Measurements from ENCODE around the gene BZW2. TPM values are rescaled to one million over a fixed set of nuclear protein-coding genes. Genes with fewer than 3 reads are reported as not detected.

The BZW2 gene
- total and polyA plus RNA-seq, 2 donors (not counting 1 experiment from before 2014, with no cell fraction given), result 18.4 to 20.6 TPM

- no CpG with 5 or more reads among the region's 2 CpGs for WGBS (ENCODE audit: insufficient coverage)
- H3K27me3 Mint-ChIP-seq, result no peaks in the 10 kb centered on the region
- TF ChIP-seq EZH2 (IDR thresholded peaks at IDR 0.05; ENCODE audit: borderline replicate concordance, insufficient read depth, low read depth, low read length, poor library complexity, severe bottlenecking) (no peak), CTCF (IDR thresholded peaks at IDR 0.05) (no peak)
- ATAC-seq (ENCODE audit: low read depth) (no peak), DNase-seq (no peak)
- H2AFZ ChIP-seq (ENCODE audit: insufficient read depth, low read depth, low read length, poor library complexity, severe bottlenecking), result no peak overlapping the region
- no peak overlapping the region for H3K4me2 ChIP-seq (replicated peaks; ENCODE audit: low read depth, low read length, poor library complexity, severe bottlenecking)
- H3K4me3 Mint-ChIP-seq, result no peak overlapping the region
- H3K27me3 ChIP-seq (replicated peaks in 1 of 4; ENCODE audit: control extremely low read depth in 1 of 4, control insufficient read depth in 3 of 4, insufficient read depth in 4 of 4, low read length in 3 of 4), result no peaks in the 10 kb centered on the region
- ChIA-PET POLR2A (no interaction called here), CTCF (no interaction called here)
- H3K9ac ChIP-seq (ENCODE audit: low read length), result no peak overlapping the region
- no peaks in the 10 kb centered on the region for H3K9me3 Mint-ChIP-seq (ENCODE audit: insufficient read depth)
- no peaks in the 10 kb centered on the region for H3K36me3 ChIP-seq (replicated peaks in 1 of 2; ENCODE audit: control extremely low read depth in 1 of 2, control insufficient read depth in 1 of 2, extremely low read depth in 1 of 2, insufficient read depth in 2 of 2, low read length in 1 of 2)
- H3K4me3 ChIP-seq (ENCODE audit: control extremely low read depth in 1 of 5, extremely low read depth in 1 of 5, insufficient read depth in 1 of 5, low read depth in 2 of 5, low read length in 4 of 5), result no peak overlapping the region
- H3K79me2 ChIP-seq (ENCODE audit: control insufficient read depth, insufficient read depth, low read length), result no peaks in the 10 kb centered on the region
- no peaks in the 10 kb centered on the region for H3K9me3 ChIP-seq (ENCODE audit: control extremely low read depth in 1 of 3, control insufficient read depth in 2 of 3, insufficient read depth in 1 of 3, low read length in 2 of 3)
- H4K20me1 ChIP-seq (ENCODE audit: control insufficient read depth, insufficient read depth, low read length, poor library complexity, severe bottlenecking), result no peaks in the 10 kb centered on the region
- intact Hi-C loops (cut with micrococcal nuclease), result no loop called here
- H3K27ac Mint-ChIP-seq, result no peak overlapping the region
- no peaks in the 10 kb centered on the region for H3K4me1 Mint-ChIP-seq
- no peak overlapping the region for H3K27ac ChIP-seq (ENCODE audit: low read length in 2 of 2)
- H3K4me1 ChIP-seq (ENCODE audit: control insufficient read depth in 2 of 2, insufficient read depth in 2 of 2, low read length in 2 of 2), result no peaks in the 10 kb centered on the region
Measured at GRCh38 chr7:16726189-16726588, 80.2 kb downstream of the BZW2 start.

GRCh38 chr7:16727736-16728135, 81.8 kb downstream of the BZW2 start:
- no peaks in the 10 kb centered on the region for H3K9me3 ChIP-seq (ENCODE audit: control extremely low read depth in 1 of 3, control insufficient read depth in 2 of 3, insufficient read depth in 1 of 3, low read length in 2 of 3)
- H3K79me2 ChIP-seq (ENCODE audit: control insufficient read depth, insufficient read depth, low read length), result no peaks in the 10 kb centered on the region
- ChIA-PET POLR2A (no interaction called here), CTCF (no interaction called here)
- no peak overlapping the region for H3K27ac Mint-ChIP-seq
- H4K20me1 ChIP-seq (ENCODE audit: control insufficient read depth, insufficient read depth, low read length, poor library complexity, severe bottlenecking), result no peaks in the 10 kb centered on the region
- TF ChIP-seq CTCF (IDR thresholded peaks at IDR 0.05) (no peak), EZH2 (IDR thresholded peaks at IDR 0.05; ENCODE audit: borderline replicate concordance, insufficient read depth, low read depth, low read length, poor library complexity, severe bottlenecking) (no peak)
- ATAC-seq (ENCODE audit: low read depth), result no peak
- H3K9ac ChIP-seq (ENCODE audit: low read length), result no peak overlapping the region
- no peaks in the 10 kb centered on the region for H3K4me1 Mint-ChIP-seq
- no peaks in the 10 kb centered on the region for H3K9me3 Mint-ChIP-seq (ENCODE audit: insufficient read depth)
- no peaks in the 10 kb centered on the region for H3K36me3 ChIP-seq (replicated peaks in 1 of 2; ENCODE audit: control extremely low read depth in 1 of 2, control insufficient read depth in 1 of 2, extremely low read depth in 1 of 2, insufficient read depth in 2 of 2, low read length in 1 of 2)
- no peak overlapping the region for H2AFZ ChIP-seq (ENCODE audit: insufficient read depth, low read depth, low read length, poor library complexity, severe bottlenecking)
- H3K4me1 ChIP-seq (ENCODE audit: control insufficient read depth in 2 of 2, insufficient read depth in 2 of 2, low read length in 2 of 2), result no peaks in the 10 kb centered on the region
- H3K4me3 ChIP-seq (ENCODE audit: control extremely low read depth in 1 of 5, extremely low read depth in 1 of 5, insufficient read depth in 1 of 5, low read depth in 2 of 5, low read length in 4 of 5), result no peak overlapping the region
- DNase-seq, result no peak
- H3K4me2 ChIP-seq (replicated peaks; ENCODE audit: low read depth, low read length, poor library complexity, severe bottlenecking), result no peak overlapping the region
- no peak overlapping the region for H3K4me3 Mint-ChIP-seq
- no peak overlapping the region for H3K27ac ChIP-seq (ENCODE audit: low read length in 2 of 2)
- H3K27me3 Mint-ChIP-seq, result no peaks in the 10 kb centered on the region
- 100% methylated on average over 2 of the region's 4 CpGs for WGBS (ENCODE audit: insufficient coverage)
- H3K27me3 ChIP-seq (replicated peaks in 1 of 4; ENCODE audit: control extremely low read depth in 1 of 4, control insufficient read depth in 3 of 4, insufficient read depth in 4 of 4, low read length in 3 of 4), result no peaks in the 10 kb centered on the region
- intact Hi-C loops (cut with micrococcal nuclease), result no loop called here

All from B cell (primary cell).